ENCODE data around the gene ATP8B3. TPM values are rescaled to one million over a fixed set of nuclear protein-coding genes. Genes with fewer than 3 reads are reported as not detected.

The ATP8B3 gene
- total RNA-seq, 1 donor from 2014 or later, result 0.69 TPM

DNA sequence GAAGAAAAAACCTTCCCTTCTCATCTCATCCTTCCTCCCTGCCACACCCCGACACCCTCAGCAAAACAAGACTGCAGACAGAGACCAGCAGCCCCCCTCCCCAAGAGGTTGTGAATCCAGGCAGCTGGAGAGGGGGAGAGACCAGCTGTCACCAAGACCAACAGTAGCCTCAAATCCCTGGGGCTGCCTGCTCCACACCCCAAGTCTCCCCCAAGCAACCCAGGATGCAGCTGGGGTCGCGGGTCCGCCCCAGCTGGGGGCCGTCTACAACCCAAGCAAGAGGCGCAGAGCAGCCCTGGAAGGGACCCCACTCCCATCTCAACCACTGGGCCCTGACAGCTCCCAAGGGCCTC is 44.2 kb upstream of the ATP8B3 start:
- H3K9me3 Mint-ChIP-seq (ENCODE audit: unreplicated experiment), result no peaks in the 10 kb centered on the region

DNA sequence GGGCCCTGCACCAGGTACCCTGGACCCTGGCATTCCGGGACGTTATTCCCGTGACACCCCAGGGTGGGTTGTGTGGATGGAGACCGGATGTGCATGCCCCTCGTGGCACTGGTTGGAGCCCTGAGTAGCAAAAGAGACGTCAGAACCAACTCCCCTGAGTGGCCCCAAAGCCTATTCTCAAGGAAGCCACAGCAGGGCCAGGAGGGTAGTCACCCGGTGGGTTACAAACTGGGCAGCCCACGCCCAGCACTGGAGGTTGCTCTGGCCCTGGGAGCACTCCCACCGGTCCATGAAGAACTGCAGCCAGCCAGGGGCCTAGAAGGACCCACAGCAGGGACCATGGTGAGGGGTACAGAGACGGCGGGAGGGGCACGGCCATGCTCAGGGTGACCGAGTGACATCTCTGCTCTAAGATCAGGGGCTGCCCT is 43.8 kb upstream of the ATP8B3 start:
- Mint-ChIP-seq H3K27ac (ENCODE audit: unreplicated experiment) (no peak overlapping the region), H3K4me3 (ENCODE audit: unreplicated experiment) (no peak overlapping the region), H3K9me3 (ENCODE audit: unreplicated experiment) (no peaks in the 10 kb centered on the region), H3K36me3 (ENCODE audit: low read depth, unreplicated experiment) (peaks cover 5% of the 10 kb centered on the region), H3K4me1 (ENCODE audit: unreplicated experiment) (peaks cover 6% of the 10 kb centered on the region), H3K27me3 (ENCODE audit: unreplicated experiment) (peaks cover 8% of the 10 kb centered on the region)
- TF ChIP-seq, protein P1, sequence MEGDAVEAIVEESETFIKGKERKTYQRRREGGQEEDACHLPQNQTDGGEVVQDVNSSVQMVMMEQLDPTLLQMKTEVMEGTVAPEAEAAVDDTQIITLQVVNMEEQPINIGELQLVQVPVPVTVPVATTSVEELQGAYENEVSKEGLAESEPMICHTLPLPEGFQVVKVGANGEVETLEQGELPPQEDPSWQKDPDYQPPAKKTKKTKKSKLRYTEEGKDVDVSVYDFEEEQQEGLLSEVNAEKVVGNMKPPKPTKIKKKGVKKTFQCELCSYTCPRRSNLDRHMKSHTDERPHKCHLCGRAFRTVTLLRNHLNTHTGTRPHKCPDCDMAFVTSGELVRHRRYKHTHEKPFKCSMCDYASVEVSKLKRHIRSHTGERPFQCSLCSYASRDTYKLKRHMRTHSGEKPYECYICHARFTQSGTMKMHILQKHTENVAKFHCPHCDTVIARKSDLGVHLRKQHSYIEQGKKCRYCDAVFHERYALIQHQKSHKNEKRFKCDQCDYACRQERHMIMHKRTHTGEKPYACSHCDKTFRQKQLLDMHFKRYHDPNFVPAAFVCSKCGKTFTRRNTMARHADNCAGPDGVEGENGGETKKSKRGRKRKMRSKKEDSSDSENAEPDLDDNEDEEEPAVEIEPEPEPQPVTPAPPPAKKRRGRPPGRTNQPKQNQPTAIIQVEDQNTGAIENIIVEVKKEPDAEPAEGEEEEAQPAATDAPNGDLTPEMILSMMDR (IDR thresholded peaks at IDR 0.05; ENCODE audit: unreplicated experiment), result no peak
- DNase-seq (ENCODE audit: low spot score), result no peak

More for the DNA sequence above, 44.2 kb upstream of the ATP8B3 start:
- TF ChIP-seq, protein P1 (IDR thresholded peaks at IDR 0.05; ENCODE audit: unreplicated experiment), result no peak
- no peak for DNase-seq (ENCODE audit: low spot score)
- peaks cover 2% of the 10 kb centered on the region for H3K36me3 Mint-ChIP-seq (ENCODE audit: low read depth, unreplicated experiment)
- H3K4me3 Mint-ChIP-seq (ENCODE audit: unreplicated experiment), result peak overlapping the region; percentile 79
- H3K27ac Mint-ChIP-seq (ENCODE audit: unreplicated experiment), result no peak overlapping the region
- peaks cover 12% of the 10 kb centered on the region for H3K27me3 Mint-ChIP-seq (ENCODE audit: unreplicated experiment)
- H3K4me1 Mint-ChIP-seq (ENCODE audit: unreplicated experiment), result peaks cover 6% of the 10 kb centered on the region

DNA sequence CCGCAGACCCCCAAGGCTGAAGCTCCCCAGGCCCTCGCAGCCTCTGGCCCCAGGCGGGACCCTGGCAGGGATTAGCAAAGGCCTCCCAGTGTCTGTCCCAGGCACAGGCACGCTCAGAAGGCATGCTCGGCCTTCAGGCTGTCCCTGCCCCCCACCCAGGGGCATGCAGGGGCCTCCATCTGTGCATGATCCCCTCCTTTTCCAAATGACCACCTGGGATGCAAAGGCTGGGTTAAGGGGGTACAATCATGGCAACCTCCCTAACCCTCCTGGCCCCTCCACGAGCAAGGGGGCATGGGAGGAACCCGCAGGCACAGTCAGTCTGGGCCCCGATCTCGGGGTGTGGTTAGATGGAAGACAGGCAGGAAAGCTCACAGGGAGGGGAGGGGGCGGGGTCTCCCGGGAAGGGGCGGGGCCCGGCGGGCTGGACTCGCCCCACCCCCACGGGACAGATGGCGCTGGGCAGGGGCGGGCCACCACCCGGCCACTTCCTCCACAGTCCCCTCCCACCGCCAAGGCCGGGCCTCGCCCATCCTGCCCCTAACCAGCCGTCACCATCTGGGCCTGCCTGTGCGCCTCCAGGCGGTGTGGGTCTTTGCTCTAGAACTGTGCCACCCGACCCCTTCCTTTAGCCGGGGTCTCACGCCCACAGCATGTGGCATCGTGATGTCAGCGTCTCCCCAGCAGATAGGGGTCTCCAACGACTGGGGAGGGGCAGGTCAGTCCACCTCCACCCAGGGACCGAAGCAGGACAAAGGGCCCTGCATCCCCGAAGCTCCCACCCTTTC is 43.2 kb upstream of the ATP8B3 start:
- Mint-ChIP-seq H3K9me3 (ENCODE audit: unreplicated experiment) (no peaks in the 10 kb centered on the region), H3K36me3 (ENCODE audit: low read depth, unreplicated experiment) (peaks cover 5% of the 10 kb centered on the region), H3K4me3 (ENCODE audit: unreplicated experiment) (no peak overlapping the region), H3K4me1 (ENCODE audit: unreplicated experiment) (peaks cover 6% of the 10 kb centered on the region), H3K27me3 (ENCODE audit: unreplicated experiment) (peaks cover 12% of the 10 kb centered on the region), H3K27ac (ENCODE audit: unreplicated experiment) (no peak overlapping the region)
- peak; percentile 85 for DNase-seq (ENCODE audit: low spot score)
- TF ChIP-seq, protein P1 (IDR thresholded peaks at IDR 0.05; ENCODE audit: unreplicated experiment), result no peak

DNA sequence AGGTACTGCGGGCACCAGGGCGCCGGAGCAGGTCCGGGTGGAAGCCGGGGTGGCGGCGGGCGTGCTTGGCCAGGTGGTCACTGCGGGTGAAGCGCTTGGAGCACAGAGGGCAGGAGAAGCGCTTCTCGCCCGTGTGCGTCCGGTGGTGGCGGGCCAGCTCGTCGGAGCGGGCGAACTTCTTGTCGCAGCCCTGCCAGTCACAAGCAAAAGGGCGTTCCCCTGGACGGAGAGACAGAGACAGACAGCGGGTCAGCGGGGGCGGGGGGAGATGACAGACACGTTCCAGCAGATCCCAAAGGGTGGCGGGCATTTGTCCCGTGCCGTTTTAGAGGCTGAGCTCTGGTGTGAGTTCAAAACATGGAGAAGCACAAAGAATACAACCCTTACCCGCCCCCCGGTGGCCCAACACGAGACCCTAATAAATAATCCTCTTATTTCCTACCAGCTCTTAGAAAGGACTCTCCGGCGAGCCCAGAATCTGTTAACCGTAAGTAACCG is 42.5 kb upstream of the ATP8B3 start:
- peaks cover 5% of the 10 kb centered on the region for H3K36me3 Mint-ChIP-seq (ENCODE audit: low read depth, unreplicated experiment)
- H3K27me3 Mint-ChIP-seq (ENCODE audit: unreplicated experiment), result peaks cover 17% of the 10 kb centered on the region
- H3K4me3 Mint-ChIP-seq (ENCODE audit: unreplicated experiment), result no peak overlapping the region
- TF ChIP-seq, protein P1 (IDR thresholded peaks at IDR 0.05; ENCODE audit: unreplicated experiment), result no peak
- no peaks in the 10 kb centered on the region for H3K9me3 Mint-ChIP-seq (ENCODE audit: unreplicated experiment)
- H3K4me1 Mint-ChIP-seq (ENCODE audit: unreplicated experiment), result peaks cover 6% of the 10 kb centered on the region
- no peak overlapping the region for H3K27ac Mint-ChIP-seq (ENCODE audit: unreplicated experiment)
- DNase-seq (ENCODE audit: low spot score), result peak; percentile 20

DNA sequence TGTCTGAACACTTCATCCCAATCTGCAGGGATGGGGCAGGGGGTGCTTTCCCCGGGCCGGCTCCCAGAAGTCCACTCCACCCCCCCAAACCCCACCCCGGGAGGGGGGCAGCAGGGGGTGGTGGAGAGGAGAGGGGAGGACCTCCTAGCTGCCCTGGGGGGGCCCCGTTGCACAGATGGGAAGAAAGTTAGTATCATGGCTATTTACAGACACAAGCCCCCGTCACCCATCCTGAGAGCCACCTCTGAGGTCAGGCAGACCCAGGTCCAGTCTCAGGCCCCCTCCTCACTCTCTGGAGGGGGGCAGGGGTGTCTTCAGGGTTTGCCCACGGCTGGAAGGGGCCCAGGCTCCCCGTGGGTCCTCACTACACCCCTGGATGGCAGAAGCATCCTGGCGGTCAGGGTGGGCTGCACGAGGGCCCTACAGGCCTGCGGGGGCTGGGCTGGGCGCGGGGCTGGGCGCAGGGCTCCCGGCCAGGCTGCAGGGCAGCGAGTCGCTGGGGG is 42.0 kb upstream of the ATP8B3 start:
- peak; percentile 15 for DNase-seq (ENCODE audit: low spot score)
- H3K27me3 Mint-ChIP-seq (ENCODE audit: unreplicated experiment), result peaks cover 21% of the 10 kb centered on the region
- no peaks in the 10 kb centered on the region for H3K9me3 Mint-ChIP-seq (ENCODE audit: unreplicated experiment)
- peaks cover 5% of the 10 kb centered on the region for H3K36me3 Mint-ChIP-seq (ENCODE audit: low read depth, unreplicated experiment)
- no peak overlapping the region for H3K4me3 Mint-ChIP-seq (ENCODE audit: unreplicated experiment)
- H3K4me1 Mint-ChIP-seq (ENCODE audit: unreplicated experiment), result peaks cover 4% of the 10 kb centered on the region
- TF ChIP-seq, protein P1 (IDR thresholded peaks at IDR 0.05; ENCODE audit: unreplicated experiment), result no peak
- H3K27ac Mint-ChIP-seq (ENCODE audit: unreplicated experiment), result no peak overlapping the region
